ENCODE data around the gene UBL4B. TPM values are rescaled to one million over a fixed set of nuclear protein-coding genes. Genes with fewer than 3 reads are reported as not detected.

UBL4B gene
- total and polyA plus RNA-seq, 9 of the 15 experiments (the other 6 are each of a cell fraction or from before 2014, with no cell fraction given), result not detected

GRCh38 chr1:110070282-110070669 is 42.0 kb upstream of the UBL4B start (continued):
- TF ChIP-seq MNT (conservative IDR thresholded peaks at IDR 0.05), result no peak
- no peak for TF ChIP-seq ELK3 (CRISPR knock-in tag; IDR thresholded peaks at IDR 0.05)
- no peak for TF ChIP-seq NKRF (IDR thresholded peaks at IDR 0.05; ENCODE audit: borderline replicate concordance)
- TF ChIP-seq USF2 (CRISPR knock-in tag; IDR thresholded peaks at IDR 0.05), result no peak
- TF ChIP-seq STAT6 (CRISPR knock-in tag; IDR thresholded peaks at IDR 0.05), result no peak
- no peak for TF ChIP-seq PHF20 (IDR thresholded peaks at IDR 0.05; ENCODE audit: partially characterized antibody)
- TF ChIP-seq GATAD2B (IDR thresholded peaks at IDR 0.05; ENCODE audit: borderline replicate concordance), result no peak
